Stimulated activated CD8-positive, alpha-beta memory T cell treated with anti-CD3 and anti-CD28 coated beads, Interleukin-2, amount 100 ng/mL, for 1 hour (primary cell): Measurements from ENCODE around the gene NELFA.
"Not testable (repeated sequence)": the region's sequence is repeated elsewhere in the genome, so short reads cannot be mapped to it uniquely, and the experiment has no call there.

ENCODE experiments used
- DNase-seq, 2 donors: peaks; one replicate each; pipeline ENCODE4 v3.0.0-alpha.2; 2020; ENCODE audit warnings: low read depth in 2 of 2

NELFA gene

DNA sequence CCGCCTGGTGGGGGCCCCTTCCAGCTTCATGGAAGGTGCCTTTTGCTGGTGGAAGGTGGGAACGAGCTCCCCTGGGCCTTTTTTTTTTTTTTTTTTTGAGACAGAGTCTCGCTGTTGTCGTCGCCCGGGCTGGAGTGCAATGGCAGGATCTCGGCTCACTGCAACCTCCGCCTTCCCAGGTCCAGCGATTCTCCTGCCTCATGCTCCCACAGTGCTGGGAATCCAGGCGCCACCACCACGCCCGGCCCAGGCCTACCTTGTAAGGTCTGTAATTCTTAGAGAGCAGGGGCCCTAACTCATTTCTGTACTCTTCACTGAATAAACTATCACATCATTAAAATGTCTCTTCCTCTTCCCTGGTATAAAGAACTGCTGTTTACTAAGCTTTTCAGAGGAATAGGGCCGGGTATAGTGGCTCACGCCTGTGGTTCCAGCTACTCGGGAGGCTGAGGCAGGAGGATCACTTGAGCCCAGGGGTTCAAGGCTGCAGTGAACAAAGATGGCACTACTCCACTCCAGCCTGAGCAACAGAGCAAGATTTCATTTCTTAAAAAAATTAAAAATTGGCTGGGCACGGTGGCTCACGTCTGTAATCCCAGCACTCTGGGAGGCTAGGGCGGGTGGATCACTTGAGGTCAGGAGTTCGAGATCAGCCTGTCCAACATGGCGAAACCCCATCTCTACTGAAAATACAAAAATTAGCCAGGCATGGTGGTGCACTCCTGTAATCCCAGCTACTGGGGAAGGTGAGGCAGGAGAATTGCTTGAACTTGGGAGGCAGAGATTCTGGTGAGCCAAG is 14.9 kb downstream of the NELFA start:
- DNase-seq = not testable (repeated sequence)

DNA sequence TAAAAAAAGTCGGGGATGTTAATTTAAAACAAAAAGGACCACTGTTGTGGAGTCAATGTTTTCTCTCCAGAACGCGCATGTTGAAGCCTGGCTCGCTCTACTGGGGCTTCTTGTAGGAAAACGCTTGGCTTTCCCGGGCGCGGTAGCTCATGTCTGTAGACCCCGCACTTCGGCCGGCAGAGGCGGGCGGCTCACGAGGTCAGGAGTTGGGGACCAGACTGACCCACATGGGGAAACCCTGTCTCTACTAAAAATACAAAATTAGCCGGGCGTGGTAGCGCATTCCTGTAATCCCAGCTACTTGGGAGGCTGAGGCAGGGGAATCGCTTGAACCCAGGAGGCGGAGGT is 15.6 kb downstream of the NELFA start:
- no peak for DNase-seq

DNA sequence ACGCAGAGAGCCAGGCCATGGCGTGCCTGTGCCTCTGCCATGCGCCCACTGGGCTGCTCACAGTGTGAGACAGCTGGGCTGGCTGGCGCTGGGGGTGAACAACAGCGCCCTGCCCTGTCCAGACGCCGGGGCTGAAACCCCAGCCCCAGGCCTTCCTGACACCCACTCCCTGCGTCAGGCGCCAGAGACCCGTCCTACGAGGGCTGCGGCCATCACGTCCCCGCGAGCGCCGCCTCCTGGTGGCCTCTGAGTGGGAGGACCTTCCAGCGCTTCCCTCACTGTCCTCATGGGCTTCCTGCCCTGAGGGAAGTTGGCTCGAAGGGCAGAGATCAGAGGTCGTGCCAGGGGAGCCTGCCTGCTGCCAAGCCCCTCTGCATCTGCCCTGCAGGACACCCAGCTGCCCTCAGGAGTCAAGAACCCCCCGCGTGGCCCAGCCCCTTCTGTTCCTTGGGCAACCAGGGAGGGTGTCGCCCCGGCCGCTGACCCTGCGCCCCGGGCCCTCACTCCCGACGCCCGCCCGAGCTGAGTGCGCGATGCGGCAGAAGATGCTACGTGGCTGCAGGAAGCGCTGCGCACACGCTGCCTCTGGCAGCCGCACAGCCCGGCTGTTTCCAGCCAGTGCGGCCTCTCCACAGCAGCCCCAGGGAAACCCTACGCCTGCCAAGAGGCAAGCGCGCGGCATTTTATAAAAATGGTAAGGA is 16.2 kb downstream of the NELFA start:
- DNase-seq = no peak

- DNase-seq = no peak
These were observed 17.0 kb downstream of the NELFA start for GRCh38 chr4:1991596-1992434.

DNA sequence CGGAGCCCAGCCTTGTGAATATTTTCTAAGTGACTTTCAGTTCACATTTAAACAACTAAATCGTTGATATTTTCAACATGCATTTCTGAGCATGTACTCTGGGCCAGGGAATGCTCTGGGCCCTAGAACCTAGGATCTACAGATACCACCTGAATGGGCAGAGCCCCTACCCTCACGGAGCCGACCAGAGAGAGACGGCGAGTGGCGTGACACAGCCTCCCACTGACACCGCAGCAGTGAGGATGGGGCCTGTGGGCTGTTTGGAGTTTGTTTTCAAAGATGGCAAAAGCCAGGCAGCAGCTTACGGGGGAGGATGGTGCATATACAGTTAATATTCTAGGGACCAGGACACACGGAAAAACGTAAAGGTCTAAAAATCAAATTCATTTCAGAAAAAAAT is 17.7 kb downstream of the NELFA start:
- no peak for DNase-seq

DNA sequence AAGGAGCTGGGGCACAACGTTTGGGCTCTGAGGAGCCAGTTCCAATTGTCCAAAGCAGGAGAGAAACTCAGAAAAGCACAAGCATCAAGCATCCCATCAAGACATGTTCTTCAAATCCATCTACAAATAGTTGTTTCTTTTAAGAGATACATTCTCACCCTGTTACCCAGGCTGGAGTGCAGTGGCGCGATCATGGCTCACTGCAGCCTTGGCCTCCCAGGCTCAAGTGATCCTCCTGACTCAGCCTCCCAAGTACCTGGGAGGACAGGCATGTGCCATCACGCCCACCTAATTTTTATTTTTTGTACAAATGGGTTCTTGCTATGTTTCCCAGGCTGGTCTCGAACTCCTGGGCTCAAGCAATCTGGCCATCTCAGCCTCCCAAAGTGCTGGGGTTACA is 18.1 kb downstream of the NELFA start:
- no peak for DNase-seq

DNA sequence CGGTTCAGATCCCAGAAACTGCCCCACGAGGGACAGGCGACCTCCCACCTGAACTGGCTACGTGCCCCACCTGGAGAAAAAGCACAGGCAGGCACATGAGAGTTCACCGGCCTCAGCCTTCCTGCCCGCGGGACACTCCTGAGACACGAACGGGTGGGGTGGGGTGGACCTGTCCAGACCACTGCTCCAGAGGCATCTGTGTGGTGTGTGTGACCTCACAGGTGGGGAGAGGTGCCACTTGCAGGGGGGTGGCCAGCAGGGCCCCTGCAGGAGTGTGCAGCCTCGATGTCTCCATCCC is 18.5 kb downstream of the NELFA start:
- no peak for DNase-seq

GRCh38 chr4:1989533-1990347 is 19.0 kb downstream of the NELFA start:
- no peak for DNase-seq

GRCh38 chr4:1988327-1988724 is 20.4 kb downstream of the NELFA start:
- DNase-seq = no peak

GRCh38 chr4:1987721-1988326 is 20.9 kb downstream of the NELFA start:
- DNase-seq = no peak

DNA sequence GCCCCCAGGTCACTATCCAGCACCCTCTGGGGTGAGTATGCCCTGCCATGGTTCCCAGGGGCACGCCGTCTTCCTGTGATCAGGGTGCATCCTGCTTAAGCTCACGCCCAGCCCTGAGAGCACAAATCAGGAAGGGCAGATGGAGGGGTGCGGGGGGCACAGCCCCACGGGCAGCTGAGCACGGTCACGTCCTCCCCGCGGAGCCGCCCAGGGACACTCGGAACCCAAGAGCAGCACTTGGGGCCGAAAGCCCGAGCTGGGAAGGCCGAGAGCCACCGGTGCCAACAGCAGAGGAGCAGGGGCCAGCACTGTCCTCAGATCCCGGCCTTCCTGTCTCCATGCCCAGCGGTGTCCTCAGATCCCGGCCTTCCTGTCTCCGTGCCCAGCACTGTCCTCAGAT is 21.5 kb downstream of the NELFA start:
- DNase-seq = no peak

DNA sequence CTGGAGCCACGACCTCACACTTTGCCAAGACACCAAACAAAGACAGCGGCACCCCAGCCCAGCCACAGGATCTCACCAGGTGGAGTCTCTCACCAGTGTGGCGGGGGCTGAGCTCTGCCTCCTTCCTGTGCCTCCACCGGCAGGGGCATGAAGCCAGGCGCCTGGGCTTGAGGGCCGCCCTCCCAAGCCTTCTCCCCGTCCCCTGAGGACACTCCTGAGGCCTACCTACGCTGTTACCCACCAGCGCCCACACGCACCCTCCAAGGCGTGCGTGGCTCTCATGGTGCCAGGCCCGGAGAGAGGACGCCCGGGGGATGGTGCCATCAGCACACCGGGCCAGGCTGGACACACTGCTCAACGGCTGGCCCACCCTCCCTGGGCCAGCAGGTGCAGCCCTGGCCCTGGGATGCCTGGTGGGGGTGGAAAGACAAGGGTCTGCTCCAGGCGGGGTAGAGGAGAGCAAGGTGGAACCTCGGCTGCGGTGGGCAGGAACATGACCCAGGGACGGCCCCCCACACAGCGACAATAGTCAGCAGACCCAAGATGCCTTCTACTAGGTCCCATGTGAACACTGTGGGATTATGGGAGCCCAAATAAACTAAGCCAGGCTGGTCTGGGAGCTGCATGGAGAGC is 22.1 kb downstream of the NELFA start:
- DNase-seq = no peak

GRCh38 chr4:1985780-1986577 is 22.8 kb downstream of the NELFA start:
- DNase-seq = no peak

DNA sequence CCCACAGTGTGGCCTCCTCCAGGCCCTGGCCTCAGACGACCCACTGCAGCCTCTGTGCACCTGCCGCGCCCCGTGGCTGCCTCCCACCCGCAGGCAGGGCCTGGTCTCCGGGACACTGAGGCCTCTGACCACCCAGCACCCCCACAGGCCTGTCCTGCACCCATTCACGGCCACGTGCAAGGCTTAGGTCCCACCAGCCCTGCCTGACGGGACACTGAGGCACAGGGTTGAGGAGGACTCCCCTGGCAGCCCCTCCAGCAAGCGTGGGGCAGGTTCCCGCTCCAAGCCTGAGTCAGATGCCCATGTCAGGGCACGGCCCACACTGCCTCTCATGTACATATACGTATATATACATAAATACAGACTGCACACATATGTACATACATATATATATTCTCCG is 23.5 kb downstream of the NELFA start:
- DNase-seq = no peak

- DNase-seq = no peak
These were observed 24.2 kb downstream of the NELFA start for GRCh38 chr4:1984406-1985191.

- DNase-seq = no peak
These were observed 24.8 kb downstream of the NELFA start for GRCh38 chr4:1983846-1984405.

GRCh38 chr4:1983053-1983845 is 25.5 kb downstream of the NELFA start:
- DNase-seq = no peak
